GM12878 (cell line): ENCODE data around the gene TMEM229B. TPM values are rescaled to one million over a fixed set of nuclear protein-coding genes. Genes with fewer than 3 reads are reported as not detected.

Source experiments
- ATAC-seq: fragments of 200-7000 bp; cut with Tn5 transposase; 3 replicates; pipeline ENCODE4 v1.9.1; 2020; ENCODE audit warnings: mild to moderate bottlenecking, moderate library complexity
- BruUV-seq: library from RNA; stranded (reverse); fragments of 400-500 nt; replicated peaks from 2 replicates; lab custom pipeline; 2021; lab: Mats Ljungman, UMichigan
- CTCF ChIA-PET: fragments of 300-600 bp; sonication (Branson Sonifier 250); formaldehyde crosslinking; extraction: SDS; loops from one replicate; lab custom pipeline; 2021; ENCODE audit warnings: inconsistent platforms; lab: Yijun Ruan, JAX
- POLR2A ChIA-PET: fragments of 350-600 bp; formaldehyde crosslinking; extraction: SDS; loops from one replicate; lab custom pipeline; 2021; ENCODE audit warnings: inconsistent platforms; lab: Charles Lee
- RAD21 ChIA-PET: fragments of 300-600 bp; sonication (Branson Sonifier 250); formaldehyde crosslinking; loops from one replicate; lab custom pipeline; 2023; ENCODE audit warnings: antibody characterized with exemption; ENCODE audit not compliant: unreplicated experiment; lab: Charles Lee
- SMC1A ChIA-PET: fragments of 300-600 bp; sonication (Branson Sonifier 250); formaldehyde crosslinking; loops from one replicate; lab custom pipeline; 2023; ENCODE audit not compliant: unreplicated experiment, uncharacterized antibody; lab: Charles Lee
- DNase-seq: peaks from one replicate; pipeline ENCODE4 v3.0.0-alpha.2; 2011; ENCODE audit warnings: low read depth, low spot score
- FAIRE-seq: peaks from 3 replicates; lab custom pipeline; 2011; peaks lifted over from hg19 to GRCh38; lab: Jason Lieb, UNC
- H2AFZ ChIP-seq: 2 replicates; pipeline ENCODE4 v1.6.0; 2011; ENCODE audit warnings: low read depth, low read length, control low read depth; ENCODE audit not compliant: control insufficient read depth
- H3K27ac ChIP-seq: 2 replicates; pipeline ENCODE4 v1.5.1; 2011; ENCODE audit warnings: control low read depth; ENCODE audit not compliant: control insufficient read depth, insufficient read depth
- H3K27me3 ChIP-seq, 2 experiments: replicated peaks in 1 of 2; 2 replicates each; pipeline versions ENCODE4 v1.6.0 to v1.6.1; 2011; ENCODE audit warnings: low read length in 1 of 2; ENCODE audit not compliant: control insufficient read depth in 2 of 2, insufficient read depth in 2 of 2
- H3K36me3 ChIP-seq, 2 experiments: 2 replicates each; pipeline ENCODE4 v1.5.1; 2011; ENCODE audit warnings: low read length in 1 of 2; ENCODE audit not compliant: control insufficient read depth in 2 of 2, insufficient read depth in 2 of 2
- H3K4me1 ChIP-seq: 2 replicates; pipeline ENCODE4 v1.6.1; 2011; ENCODE audit warnings: mild to moderate bottlenecking, low read length, moderate library complexity, mixed read lengths; ENCODE audit not compliant: control insufficient read depth, insufficient read depth
- H3K4me2 ChIP-seq: 2 replicates; pipeline ENCODE4 v1.6.0; 2011; ENCODE audit warnings: control low read depth; ENCODE audit not compliant: control insufficient read depth, insufficient read depth
- H3K4me3 ChIP-seq: fragments of 200-600 bp; sonication (generic); 2 replicates; pipeline ENCODE4 v1.5.1; 2016
- H3K79me2 ChIP-seq: 2 replicates; pipeline ENCODE4 v1.6.0; 2011; ENCODE audit warnings: low read length; ENCODE audit not compliant: control insufficient read depth, insufficient read depth
- H3K9ac ChIP-seq: 2 replicates; pipeline ENCODE4 v1.8.0; 2011; ENCODE audit warnings: low read length, control low read depth, mixed read lengths; ENCODE audit not compliant: control insufficient read depth, insufficient read depth
- H3K9me3 ChIP-seq: replicated peaks from 3 replicates; pipeline ENCODE4 v1.5.1; 2011; ENCODE audit warnings: mild to moderate bottlenecking, low read length; ENCODE audit not compliant: control insufficient read depth, insufficient read depth
- H4K20me1 ChIP-seq: 2 replicates; pipeline ENCODE4 v1.6.0; 2011; ENCODE audit not compliant: control insufficient read depth, insufficient read depth
- ASH2L ChIP-seq: fragments of 300-600, 200-600 bp; sonication (generic); IDR thresholded peaks from 2 replicates; pipeline ENCODE4 v1.6.1; 2017; ENCODE audit warnings: low read depth, mild to moderate bottlenecking, borderline replicate concordance
- ATF7 ChIP-seq: fragments of 450-650 bp; IDR thresholded peaks from 2 replicates; pipeline ENCODE4 v1.6.1; 2016; ENCODE audit warnings: low read depth, mild to moderate bottlenecking
- EZH2 ChIP-seq: IDR thresholded peaks from 2 replicates; pipeline ENCODE4 v1.6.1; 2012; ENCODE audit warnings: low read depth, mild to moderate bottlenecking, control low read depth, inconsistent platforms, low read length, borderline replicate concordance; ENCODE audit not compliant: control insufficient read depth
- HCFC1 ChIP-seq: fragments of 150-350 bp; IDR thresholded peaks from 2 replicates; pipeline ENCODE4 v1.6.1; 2014; ENCODE audit warnings: low read length
- JUNB ChIP-seq: IDR thresholded peaks from 2 replicates; pipeline ENCODE4 v1.6.1; 2016; ENCODE audit warnings: antibody characterized with exemption, mild to moderate bottlenecking
- MTA2 ChIP-seq: fragments of 450-650 bp; IDR thresholded peaks from 2 replicates; pipeline ENCODE4 v1.6.1; 2016; ENCODE audit warnings: low read depth, mild to moderate bottlenecking, moderate library complexity
- NFYA ChIP-seq: IDR thresholded peaks from 2 replicates; pipeline ENCODE4 v1.6.1; 2011; ENCODE audit warnings: low read depth, mild to moderate bottlenecking, low read length, improper control_type of control experiment, borderline replicate concordance
- NFYB ChIP-seq: IDR thresholded peaks from 2 replicates; pipeline ENCODE4 v1.6.1; 2011; ENCODE audit warnings: low read depth, mild to moderate bottlenecking, low read length, improper control_type of control experiment, moderate library complexity; ENCODE audit not compliant: insufficient read depth
- PML ChIP-seq: IDR thresholded peaks from 2 replicates; pipeline ENCODE4 v1.6.1; 2012; ENCODE audit warnings: low read length, inconsistent platforms
- RAD51 ChIP-seq: fragments of 450-650 bp; IDR thresholded peaks from 2 replicates; pipeline ENCODE4 v1.6.1; 2016; ENCODE audit warnings: moderate library complexity, mild to moderate bottlenecking, inconsistent platforms
- SMARCA5 ChIP-seq: fragments of 450-650 bp; IDR thresholded peaks from 2 replicates; pipeline ENCODE4 v1.6.1; 2017; ENCODE audit warnings: mild to moderate bottlenecking
- SPI1 ChIP-seq: IDR thresholded peaks from 2 replicates; pipeline ENCODE4 v1.6.1; 2011; ENCODE audit warnings: low read depth, mild to moderate bottlenecking, low read length, moderate library complexity, borderline replicate concordance; ENCODE audit not compliant: insufficient read depth
- WRNIP1 ChIP-seq: IDR thresholded peaks from 2 replicates; pipeline ENCODE4 v1.6.1; 2011; ENCODE audit warnings: low read depth, low read length, improper control_type of control experiment, borderline replicate concordance
- WGBS: methylation state at CpG from one replicate; pipeline ENCODE4 v1.1.6; 2016; ENCODE audit warnings: low lambda C conversion rate; ENCODE audit not compliant: insufficient replicate concordance, insufficient coverage; ENCODE audit errors: missing lambda C conversion rate; 5-methylcytosine and 5-hydroxymethylcytosine counted together
- in situ Hi-C: fragments of 300-500 bp; cut with MboI; formaldehyde crosslinking; loops from 9 replicates; pipeline ENCODE4 v1.14.3; 2018; ENCODE audit warnings: mixed read lengths
- intact Hi-C: fragments of 100-400 bp; cut with micrococcal nuclease; formaldehyde crosslinking; loops from one replicate; pipeline ENCODE4 v1.14.2; 2022; ENCODE audit not compliant: unreplicated experiment
- polyA plus RNA-seq, 11 experiments: library from polyadenylated mRNA; depleted of rRNA in 4 of 11; unstranded in 6 of 11; stranded (reverse) in 5 of 11; fragments of >200 nt; fragmentation: Nextera tagmentation in 4 of 11; fragmentation: Illumina TruSeq in 1 of 11; extraction: Ambion mirVana in 4 of 11; extraction: Trizol in 1 of 11; gene quantifications; 1 replicate in 1 of 11; 2 replicates in 10 of 11; pipeline versions ENCODE4 v1.2.1 to v1.2.3, GENCODE V29; 2011 to 2016; ENCODE audit warnings: inconsistent platforms in 2 of 11, missing spikeins in 2 of 11, low read depth in 1 of 11
- total RNA-seq, 4 experiments: library from RNA; depleted of rRNA in 3 of 4; stranded (reverse); fragments of >200 nt in 3 of 4; fragmentation: Illumina TruSeq in 1 of 4; extraction: Trizol in 1 of 4; gene quantifications; 2 replicates each; pipeline versions ENCODE4 v1.2.1 to v1.2.3, GENCODE V29; 2013 to 2021
- TF ChIP-seq, protein P1 (sequence below): fragments of 450-650 bp; IDR thresholded peaks from 2 replicates; pipeline ENCODE4 v1.6.1; 2018; ENCODE audit warnings: borderline replicate concordance, mild to moderate bottlenecking; ENCODE audit not compliant: partially characterized antibody
- TF ChIP-seq, protein P2 (sequence below): IDR thresholded peaks from 2 replicates; pipeline ENCODE4 v1.6.1; 2011; ENCODE audit warnings: borderline replicate concordance, low read depth, mild to moderate bottlenecking, moderate library complexity, mixed read lengths, low read length; ENCODE audit not compliant: insufficient read depth; ENCODE audit errors: extremely low read length
- TF ChIP-seq, protein P3 (sequence below): IDR thresholded peaks from 2 replicates; pipeline ENCODE4 v1.6.1; 2012; ENCODE audit warnings: mild to moderate bottlenecking, low read depth, low read length
- TF ChIP-seq, protein P4 (sequence below): IDR thresholded peaks from 2 replicates; pipeline ENCODE4 v1.6.1; 2012; ENCODE audit warnings: low read depth, low read length, improper control_type of control experiment

TMEM229B gene
- total and polyA plus RNA-seq, 10 of the 15 experiments (the other 5 are each of a cell fraction or from before 2014, with no cell fraction given), result 0.24 to 5.3 (median 1.7) TPM

DNA sequence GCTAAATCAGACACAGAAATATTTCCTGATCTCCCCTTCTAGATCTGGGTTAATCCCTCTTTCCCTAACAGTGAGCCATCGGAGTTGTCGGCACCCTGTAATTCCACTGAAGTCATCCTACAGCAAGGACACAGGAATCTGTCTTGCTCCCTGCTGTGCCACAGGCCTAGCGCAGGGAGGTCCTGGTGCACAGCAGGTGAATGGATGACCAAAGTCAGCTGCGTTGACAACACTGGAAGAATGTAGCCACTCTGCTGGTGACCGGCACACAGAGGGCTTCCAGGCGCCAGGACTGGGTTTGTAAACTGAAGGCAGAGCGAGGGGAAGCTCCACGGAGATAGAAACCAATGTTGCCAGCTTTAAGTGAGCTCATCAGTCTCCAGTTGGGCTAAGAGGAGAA is 23.6 kb downstream of the TMEM229B start (continued):
- TF ChIP-seq, protein P1, sequence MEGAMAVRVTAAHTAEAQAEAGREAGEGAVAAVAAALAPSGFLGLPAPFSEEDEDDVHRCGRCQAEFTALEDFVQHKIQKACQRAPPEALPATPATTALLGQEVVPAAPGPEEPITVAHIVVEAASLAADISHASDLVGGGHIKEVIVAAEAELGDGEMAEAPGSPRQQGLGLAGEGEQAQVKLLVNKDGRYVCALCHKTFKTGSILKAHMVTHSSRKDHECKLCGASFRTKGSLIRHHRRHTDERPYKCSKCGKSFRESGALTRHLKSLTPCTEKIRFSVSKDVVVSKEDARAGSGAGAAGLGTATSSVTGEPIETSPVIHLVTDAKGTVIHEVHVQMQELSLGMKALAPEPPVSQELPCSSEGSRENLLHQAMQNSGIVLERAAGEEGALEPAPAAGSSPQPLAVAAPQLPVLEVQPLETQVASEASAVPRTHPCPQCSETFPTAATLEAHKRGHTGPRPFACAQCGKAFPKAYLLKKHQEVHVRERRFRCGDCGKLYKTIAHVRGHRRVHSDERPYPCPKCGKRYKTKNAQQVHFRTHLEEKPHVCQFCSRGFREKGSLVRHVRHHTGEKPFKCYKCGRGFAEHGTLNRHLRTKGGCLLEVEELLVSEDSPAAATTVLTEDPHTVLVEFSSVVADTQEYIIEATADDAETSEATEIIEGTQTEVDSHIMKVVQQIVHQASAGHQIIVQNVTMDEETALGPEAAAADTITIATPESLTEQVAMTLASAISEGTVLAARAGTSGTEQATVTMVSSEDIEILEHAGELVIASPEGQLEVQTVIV, result no peak
- TF ChIP-seq, all 136 proteins: peak for 0

DNA sequence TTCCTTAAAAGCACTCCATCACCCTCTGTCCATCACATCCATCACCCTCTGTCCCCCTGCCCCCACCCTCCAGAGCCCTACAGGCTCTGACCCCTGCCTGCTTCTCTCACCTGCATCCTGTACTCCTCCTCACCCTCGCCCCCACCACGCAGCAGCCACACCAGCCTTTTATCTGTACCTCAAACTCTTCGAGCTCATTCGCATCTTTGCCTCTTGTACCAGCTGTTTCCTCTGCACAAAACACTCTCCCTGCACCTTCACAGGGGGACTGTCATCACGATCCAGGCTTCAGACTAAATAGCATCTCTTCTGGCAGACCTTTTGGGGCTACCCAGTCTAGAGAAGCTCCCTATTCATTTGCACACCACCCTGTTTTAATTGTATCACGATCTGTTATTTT is 24.1 kb downstream of the TMEM229B start:
- SMC1A ChIA-PET, result no interaction called here
- WGBS, result 9% methylated on average over 6 of the region's 6 CpGs
- no peak for ATAC-seq
- no TSS peak for BruUV-seq
- DNase-seq, result no peak
- Histone ChIP-seq H3K4me3 (no peak overlapping the region), H3K9ac (no peak overlapping the region), H4K20me1 (no peaks in the 10 kb centered on the region), H3K27ac (no peak overlapping the region), H3K4me2 (no peak overlapping the region), H3K27me3 (no peaks in the 10 kb centered on the region), H3K36me3 (no peaks in the 10 kb centered on the region), H3K79me2 (no peaks in the 10 kb centered on the region), H2AFZ (no peak overlapping the region), H3K4me1 (no peaks in the 10 kb centered on the region), H3K9me3 (no peaks in the 10 kb centered on the region)
- CTCF ChIA-PET, result interaction anchor here (0.9 kb wide), 1 partner anchor 107 kb away, joined by 3 read pairs; no protein-coding TSS in a partner anchor
- FAIRE-seq, result no peak
- POLR2A ChIA-PET, result no interaction called here
- in situ Hi-C loops (no loop called here), intact Hi-C loops (no loop called here)
- RAD21 ChIA-PET, result no interaction called here
- no peak for TF ChIP-seq PML
- no peak for TF ChIP-seq SMARCA5
- TF ChIP-seq, protein P2, sequence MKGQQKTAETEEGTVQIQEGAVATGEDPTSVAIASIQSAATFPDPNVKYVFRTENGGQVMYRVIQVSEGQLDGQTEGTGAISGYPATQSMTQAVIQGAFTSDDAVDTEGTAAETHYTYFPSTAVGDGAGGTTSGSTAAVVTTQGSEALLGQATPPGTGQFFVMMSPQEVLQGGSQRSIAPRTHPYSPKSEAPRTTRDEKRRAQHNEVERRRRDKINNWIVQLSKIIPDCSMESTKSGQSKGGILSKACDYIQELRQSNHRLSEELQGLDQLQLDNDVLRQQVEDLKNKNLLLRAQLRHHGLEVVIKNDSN, result no peak
- TF ChIP-seq EZH2, result no peak
- TF ChIP-seq JUNB, result no peak
- no peak for TF ChIP-seq ATF7
- TF ChIP-seq, protein P3, sequence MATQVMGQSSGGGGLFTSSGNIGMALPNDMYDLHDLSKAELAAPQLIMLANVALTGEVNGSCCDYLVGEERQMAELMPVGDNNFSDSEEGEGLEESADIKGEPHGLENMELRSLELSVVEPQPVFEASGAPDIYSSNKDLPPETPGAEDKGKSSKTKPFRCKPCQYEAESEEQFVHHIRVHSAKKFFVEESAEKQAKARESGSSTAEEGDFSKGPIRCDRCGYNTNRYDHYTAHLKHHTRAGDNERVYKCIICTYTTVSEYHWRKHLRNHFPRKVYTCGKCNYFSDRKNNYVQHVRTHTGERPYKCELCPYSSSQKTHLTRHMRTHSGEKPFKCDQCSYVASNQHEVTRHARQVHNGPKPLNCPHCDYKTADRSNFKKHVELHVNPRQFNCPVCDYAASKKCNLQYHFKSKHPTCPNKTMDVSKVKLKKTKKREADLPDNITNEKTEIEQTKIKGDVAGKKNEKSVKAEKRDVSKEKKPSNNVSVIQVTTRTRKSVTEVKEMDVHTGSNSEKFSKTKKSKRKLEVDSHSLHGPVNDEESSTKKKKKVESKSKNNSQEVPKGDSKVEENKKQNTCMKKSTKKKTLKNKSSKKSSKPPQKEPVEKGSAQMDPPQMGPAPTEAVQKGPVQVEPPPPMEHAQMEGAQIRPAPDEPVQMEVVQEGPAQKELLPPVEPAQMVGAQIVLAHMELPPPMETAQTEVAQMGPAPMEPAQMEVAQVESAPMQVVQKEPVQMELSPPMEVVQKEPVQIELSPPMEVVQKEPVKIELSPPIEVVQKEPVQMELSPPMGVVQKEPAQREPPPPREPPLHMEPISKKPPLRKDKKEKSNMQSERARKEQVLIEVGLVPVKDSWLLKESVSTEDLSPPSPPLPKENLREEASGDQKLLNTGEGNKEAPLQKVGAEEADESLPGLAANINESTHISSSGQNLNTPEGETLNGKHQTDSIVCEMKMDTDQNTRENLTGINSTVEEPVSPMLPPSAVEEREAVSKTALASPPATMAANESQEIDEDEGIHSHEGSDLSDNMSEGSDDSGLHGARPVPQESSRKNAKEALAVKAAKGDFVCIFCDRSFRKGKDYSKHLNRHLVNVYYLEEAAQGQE, result no peak
- no peak for TF ChIP-seq ASH2L
- no peak for TF ChIP-seq RAD51
- no peak for TF ChIP-seq HCFC1
- TF ChIP-seq NFYA, result no peak
- TF ChIP-seq, protein P4, sequence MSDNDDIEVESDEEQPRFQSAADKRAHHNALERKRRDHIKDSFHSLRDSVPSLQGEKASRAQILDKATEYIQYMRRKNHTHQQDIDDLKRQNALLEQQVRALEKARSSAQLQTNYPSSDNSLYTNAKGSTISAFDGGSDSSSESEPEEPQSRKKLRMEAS, result no peak
- TF ChIP-seq WRNIP1, result no peak
- no peak for TF ChIP-seq SPI1
- TF ChIP-seq NFYB, result no peak
- TF ChIP-seq MTA2, result no peak
